Neural progenitor cell (in vitro differentiated cells): Measurements from ENCODE around the gene MED12L. TPM values are rescaled to one million over a fixed set of nuclear protein-coding genes. Genes with fewer than 3 reads are reported as not detected.

Experiments
- DNase-seq: peaks from one replicate; pipeline ENCODE4 v3.0.0-alpha.2; 2016; ENCODE audit warnings: low spot score
- H2AFZ ChIP-seq: fragments of 200-600 bp; sonication (generic); replicated peaks from 2 replicates; pipeline ENCODE4 v1.6.1; 2016; ENCODE audit warnings: antibody characterized with exemption
- H3F3A ChIP-seq: fragments of 200-600 bp; sonication (generic); 2 replicates; pipeline ENCODE4 v1.6.1; 2016; ENCODE audit warnings: antibody characterized with exemption, low read depth
- H3K27ac ChIP-seq: fragments of 200-600 bp; sonication (generic); 2 replicates; pipeline ENCODE4 v1.5.1; 2016; ENCODE audit warnings: mild to moderate bottlenecking
- H3K27me3 ChIP-seq: fragments of 200-600 bp; sonication (generic); 2 replicates; pipeline ENCODE4 v1.6.1; 2016; ENCODE audit warnings: mild to moderate bottlenecking, moderate library complexity
- H3K36me3 ChIP-seq: fragments of 200-600 bp; sonication (generic); 2 replicates; pipeline ENCODE4 v1.5.1; 2016
- H3K4me1 ChIP-seq: fragments of 200-600 bp; sonication (generic); 2 replicates; pipeline ENCODE4 v1.6.1; 2016; ENCODE audit warnings: mixed run types
- H3K4me2 ChIP-seq: fragments of 200-600 bp; sonication (generic); 2 replicates; pipeline ENCODE4 v1.6.1; 2016
- H3K4me3 ChIP-seq: fragments of 200-600 bp; sonication (generic); 2 replicates; pipeline ENCODE4 v1.5.1; 2016
- H3K79me2 ChIP-seq: fragments of 200-600 bp; sonication (generic); 2 replicates; pipeline ENCODE4 v1.6.1; 2016; ENCODE audit warnings: low read depth
- H3K9ac ChIP-seq: fragments of 200-600 bp; sonication (generic); 2 replicates; pipeline ENCODE4 v1.6.1; 2016
- H3K9me3 ChIP-seq: fragments of 200-600 bp; sonication (generic); 2 replicates; pipeline ENCODE4 v1.5.1; 2016; ENCODE audit warnings: low read depth
- H4K20me1 ChIP-seq: fragments of 200-600 bp; sonication (generic); 2 replicates; pipeline ENCODE4 v1.6.1; 2016; ENCODE audit warnings: low read depth
- H3K27ac Mint-ChIP-seq: 3 replicates; pipeline ENCODE4 v1.8.0; 2021; ENCODE audit warnings: mixed read lengths
- H3K27me3 Mint-ChIP-seq: 2 replicates; pipeline ENCODE4 v1.8.0; 2022; ENCODE audit warnings: low read depth, mild to moderate bottlenecking, inconsistent platforms, moderate library complexity, mixed read lengths; ENCODE audit not compliant: insufficient read depth
- H3K36me3 Mint-ChIP-seq: 3 replicates; pipeline ENCODE4 v1.8.0; 2021; ENCODE audit warnings: mixed read lengths
- H3K4me1 Mint-ChIP-seq: 3 replicates; pipeline ENCODE4 v1.8.0; 2021; ENCODE audit warnings: mixed read lengths
- H3K4me3 Mint-ChIP-seq: 3 replicates; pipeline ENCODE4 v1.8.0; 2021; ENCODE audit warnings: mild to moderate bottlenecking, moderate library complexity, mixed read lengths
- H3K9me3 Mint-ChIP-seq: 3 replicates; pipeline ENCODE4 v1.8.0; 2020; ENCODE audit warnings: mixed read lengths
- EZH2 ChIP-seq: fragments of 200-600 bp; sonication (generic); IDR thresholded peaks from 2 replicates; pipeline ENCODE4 v1.6.1; 2017; ENCODE audit warnings: antibody characterized with exemption, mild to moderate bottlenecking, moderate library complexity
- EZH2phosphoT487 ChIP-seq: fragments of 200-600 bp; sonication (generic); IDR thresholded peaks from 2 replicates; pipeline ENCODE4 v1.6.1; 2017; ENCODE audit warnings: antibody characterized with exemption
- total RNA-seq: library from RNA; depleted of rRNA; stranded (reverse); fragments of >200 nt; gene quantifications from 2 replicates; pipeline ENCODE4 v1.2.3, GENCODE V29; 2015; ENCODE audit warnings: low replicate concordance
- TF ChIP-seq, protein P1 (sequence below): fragments of 200-600 bp; sonication (generic); IDR thresholded peaks from 2 replicates; pipeline ENCODE4 v1.5.1; 2017; ENCODE audit warnings: antibody characterized with exemption, mild to moderate bottlenecking

MED12L gene
- total RNA-seq, 1 donor from 2014 or later, result 16.5 TPM

DNA sequence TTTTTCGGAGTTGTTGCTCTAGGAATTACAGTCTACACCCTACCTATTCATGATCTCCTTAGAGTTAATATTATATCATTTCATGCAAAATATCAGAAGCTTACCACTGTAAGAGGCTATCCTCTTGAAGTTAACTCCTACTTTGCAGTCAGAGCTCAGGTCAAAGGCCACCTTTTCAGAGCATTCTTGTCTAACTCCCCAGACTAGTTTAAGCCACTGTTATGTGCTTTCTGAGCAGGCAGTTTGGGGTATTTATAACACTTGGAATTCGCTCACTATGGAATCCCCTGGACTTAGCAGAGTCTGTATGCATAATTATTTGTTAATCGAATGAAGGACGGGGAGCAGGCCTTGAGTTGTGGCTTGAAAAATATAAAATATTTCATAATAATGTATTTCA lies 21.7 kb downstream of the MED12L start:
- no peaks in the 10 kb centered on the region for H3K27me3 ChIP-seq
- peaks cover 33% of the 10 kb centered on the region for H3K4me1 ChIP-seq
- no peaks in the 10 kb centered on the region for H3K36me3 ChIP-seq
- H2AFZ ChIP-seq, result no peak overlapping the region
- peaks cover 18% of the 10 kb centered on the region for H3F3A ChIP-seq
- H3K79me2 ChIP-seq, result peaks cover 70% of the 10 kb centered on the region
- peak overlapping the region; percentile 62 for H3K27ac Mint-ChIP-seq
- DNase-seq, result peak; percentile 66
- H4K20me1 ChIP-seq, result peaks cover 8% of the 10 kb centered on the region
- no peak overlapping the region for H3K4me3 Mint-ChIP-seq
- peaks cover 25% of the 10 kb centered on the region for H3K4me1 Mint-ChIP-seq
- peak overlapping the region; percentile 64 for H3K4me2 ChIP-seq
- H3K27ac ChIP-seq, result peak overlapping the region; percentile 85
- peaks cover 2% of the 10 kb centered on the region for H3K9me3 Mint-ChIP-seq
- H3K9ac ChIP-seq, result no peak overlapping the region
- H3K4me3 ChIP-seq, result peak overlapping the region; percentile 6
- TF ChIP-seq, protein P1, sequence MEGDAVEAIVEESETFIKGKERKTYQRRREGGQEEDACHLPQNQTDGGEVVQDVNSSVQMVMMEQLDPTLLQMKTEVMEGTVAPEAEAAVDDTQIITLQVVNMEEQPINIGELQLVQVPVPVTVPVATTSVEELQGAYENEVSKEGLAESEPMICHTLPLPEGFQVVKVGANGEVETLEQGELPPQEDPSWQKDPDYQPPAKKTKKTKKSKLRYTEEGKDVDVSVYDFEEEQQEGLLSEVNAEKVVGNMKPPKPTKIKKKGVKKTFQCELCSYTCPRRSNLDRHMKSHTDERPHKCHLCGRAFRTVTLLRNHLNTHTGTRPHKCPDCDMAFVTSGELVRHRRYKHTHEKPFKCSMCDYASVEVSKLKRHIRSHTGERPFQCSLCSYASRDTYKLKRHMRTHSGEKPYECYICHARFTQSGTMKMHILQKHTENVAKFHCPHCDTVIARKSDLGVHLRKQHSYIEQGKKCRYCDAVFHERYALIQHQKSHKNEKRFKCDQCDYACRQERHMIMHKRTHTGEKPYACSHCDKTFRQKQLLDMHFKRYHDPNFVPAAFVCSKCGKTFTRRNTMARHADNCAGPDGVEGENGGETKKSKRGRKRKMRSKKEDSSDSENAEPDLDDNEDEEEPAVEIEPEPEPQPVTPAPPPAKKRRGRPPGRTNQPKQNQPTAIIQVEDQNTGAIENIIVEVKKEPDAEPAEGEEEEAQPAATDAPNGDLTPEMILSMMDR, result no peak
- TF ChIP-seq EZH2phosphoT487, result no peak
- no peak for TF ChIP-seq EZH2
- H3K27me3 Mint-ChIP-seq, result no peaks in the 10 kb centered on the region
- no peaks in the 10 kb centered on the region for H3K9me3 ChIP-seq
- H3K36me3 Mint-ChIP-seq, result peaks cover 4% of the 10 kb centered on the region

DNA sequence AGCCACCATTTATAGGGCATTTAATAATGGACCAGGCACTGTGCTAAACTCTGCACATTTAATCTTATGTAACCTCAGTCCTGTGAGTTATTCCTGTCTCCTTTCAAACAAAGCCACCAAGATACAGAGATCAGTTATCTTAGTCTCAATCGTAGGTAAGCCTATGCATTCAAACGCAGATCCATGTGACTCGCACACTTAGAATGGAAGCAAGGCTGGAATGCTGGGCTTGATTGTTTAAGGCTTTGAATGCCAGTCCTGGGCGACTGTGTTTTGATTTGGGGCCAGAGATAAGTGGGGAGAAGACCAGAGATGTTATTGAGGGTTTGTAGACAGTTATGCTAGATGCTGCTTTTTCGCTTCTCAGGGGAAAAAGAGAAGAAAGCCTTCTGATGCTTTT lies 22.2 kb downstream of the MED12L start:
- DNase-seq, result peak; percentile 83
- Histone ChIP-seq H3K27ac (peak overlapping the region; percentile 85), H3K27me3 (no peaks in the 10 kb centered on the region), H3K36me3 (no peaks in the 10 kb centered on the region), H3K4me3 (peak overlapping the region; percentile 6), H4K20me1 (peaks cover 8% of the 10 kb centered on the region), H3K4me2 (peak overlapping the region; percentile 64), H3K9me3 (no peaks in the 10 kb centered on the region), H3K4me1 (peaks cover 33% of the 10 kb centered on the region), H3K9ac (no peak overlapping the region), H3F3A (peaks cover 18% of the 10 kb centered on the region), H3K79me2 (peaks cover 69% of the 10 kb centered on the region), H2AFZ (no peak overlapping the region)
- no peak for TF ChIP-seq EZH2phosphoT487
- no peak for TF ChIP-seq EZH2
- TF ChIP-seq, protein P1, result no peak
- no peaks in the 10 kb centered on the region for H3K27me3 Mint-ChIP-seq
- H3K4me1 Mint-ChIP-seq, result peaks cover 22% of the 10 kb centered on the region
- H3K36me3 Mint-ChIP-seq, result peaks cover 4% of the 10 kb centered on the region
- H3K9me3 Mint-ChIP-seq, result peaks cover 2% of the 10 kb centered on the region
- peak overlapping the region; percentile 34 for H3K27ac Mint-ChIP-seq
- no peak overlapping the region for H3K4me3 Mint-ChIP-seq

DNA sequence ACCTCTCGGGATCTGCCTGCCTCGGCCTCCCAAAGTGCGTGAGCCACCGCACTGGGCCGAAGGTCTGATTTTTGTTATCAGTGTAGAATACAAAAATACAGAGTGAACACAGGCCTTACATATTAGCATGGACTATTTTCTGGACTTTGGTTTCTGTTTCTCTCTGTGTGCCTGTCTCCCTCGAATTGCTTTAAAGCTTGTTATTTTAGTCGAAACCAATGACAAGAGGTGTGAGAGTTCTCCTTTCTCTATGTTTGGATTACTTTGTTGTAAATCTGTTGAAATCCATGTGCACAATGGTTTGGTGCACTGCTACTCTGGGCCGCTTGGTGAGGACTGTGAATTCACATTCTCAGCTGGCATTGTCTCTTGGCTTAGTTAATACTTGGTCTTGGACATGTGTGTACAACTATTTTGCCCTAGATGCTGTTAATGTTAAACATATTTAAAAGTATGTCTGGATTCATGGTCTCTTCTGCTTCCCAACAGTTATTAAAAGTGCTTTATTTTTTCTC lies 23.9 kb downstream of the MED12L start:
- no peak overlapping the region for H3K4me3 Mint-ChIP-seq
- peaks cover 21% of the 10 kb centered on the region for H3K4me1 Mint-ChIP-seq
- Histone ChIP-seq H3K27me3 (no peaks in the 10 kb centered on the region), H3K4me2 (no peak overlapping the region), H3K36me3 (no peaks in the 10 kb centered on the region), H3K4me1 (peaks cover 33% of the 10 kb centered on the region), H3F3A (peaks cover 18% of the 10 kb centered on the region), H3K9ac (no peak overlapping the region), H3K79me2 (peaks cover 68% of the 10 kb centered on the region), H3K4me3 (no peak overlapping the region), H2AFZ (no peak overlapping the region), H4K20me1 (peaks cover 8% of the 10 kb centered on the region), H3K27ac (no peak overlapping the region), H3K9me3 (no peaks in the 10 kb centered on the region)
- DNase-seq, result no peak
- H3K27me3 Mint-ChIP-seq, result no peaks in the 10 kb centered on the region
- no peak overlapping the region for H3K27ac Mint-ChIP-seq
- TF ChIP-seq, protein P1, result no peak
- TF ChIP-seq EZH2, result no peak
- TF ChIP-seq EZH2phosphoT487, result no peak
- peaks cover 4% of the 10 kb centered on the region for H3K36me3 Mint-ChIP-seq
- H3K9me3 Mint-ChIP-seq, result peaks cover 2% of the 10 kb centered on the region
